Choroid plexus epithelial cell (primary cell): Measurements from ENCODE around the gene INAFM2.
A peak's percentile ranks its signal among the peaks of the same experiment; 100 is the strongest.

ENCODE experiments used
- DNase-seq: peaks from one replicate; pipeline ENCODE4 v3.0.0-alpha.2; 2010; ENCODE audit warnings: low read depth
- H3K4me3 ChIP-seq: 2 replicates; pipeline ENCODE4 v1.5.1; 2011; ENCODE audit warnings: low read depth, mild to moderate bottlenecking, control low read depth, low read length, moderate library complexity
- TF ChIP-seq, protein P1 (sequence below): conservative IDR thresholded peaks from 2 replicates; pipeline ENCODE4 v1.5.1; 2011; ENCODE audit warnings: low read depth, mild to moderate bottlenecking, control low read depth, inconsistent platforms, low read length, moderate library complexity

INAFM2 gene

DNA sequence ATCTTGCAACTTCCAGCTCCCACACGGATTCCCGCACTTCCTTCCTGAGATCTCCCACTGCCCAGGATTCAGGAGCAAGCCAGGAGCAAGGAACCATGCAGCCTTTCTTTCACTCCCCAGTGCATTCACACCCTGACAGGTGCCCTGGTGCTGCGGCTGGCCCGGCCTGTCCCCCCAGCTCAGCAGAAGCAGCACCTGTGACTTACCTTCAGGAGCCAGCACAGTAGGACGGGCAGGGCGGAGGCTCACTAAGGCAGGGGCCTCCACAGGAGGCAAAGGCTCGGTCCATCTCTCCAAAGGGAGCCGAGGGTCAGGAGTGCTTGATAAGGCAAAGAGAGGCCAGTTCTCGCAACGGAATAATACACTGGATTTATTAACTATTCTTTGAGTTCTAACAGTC is 45.5 kb upstream of the INAFM2 start:
- no peak for DNase-seq
- TF ChIP-seq, protein P1, sequence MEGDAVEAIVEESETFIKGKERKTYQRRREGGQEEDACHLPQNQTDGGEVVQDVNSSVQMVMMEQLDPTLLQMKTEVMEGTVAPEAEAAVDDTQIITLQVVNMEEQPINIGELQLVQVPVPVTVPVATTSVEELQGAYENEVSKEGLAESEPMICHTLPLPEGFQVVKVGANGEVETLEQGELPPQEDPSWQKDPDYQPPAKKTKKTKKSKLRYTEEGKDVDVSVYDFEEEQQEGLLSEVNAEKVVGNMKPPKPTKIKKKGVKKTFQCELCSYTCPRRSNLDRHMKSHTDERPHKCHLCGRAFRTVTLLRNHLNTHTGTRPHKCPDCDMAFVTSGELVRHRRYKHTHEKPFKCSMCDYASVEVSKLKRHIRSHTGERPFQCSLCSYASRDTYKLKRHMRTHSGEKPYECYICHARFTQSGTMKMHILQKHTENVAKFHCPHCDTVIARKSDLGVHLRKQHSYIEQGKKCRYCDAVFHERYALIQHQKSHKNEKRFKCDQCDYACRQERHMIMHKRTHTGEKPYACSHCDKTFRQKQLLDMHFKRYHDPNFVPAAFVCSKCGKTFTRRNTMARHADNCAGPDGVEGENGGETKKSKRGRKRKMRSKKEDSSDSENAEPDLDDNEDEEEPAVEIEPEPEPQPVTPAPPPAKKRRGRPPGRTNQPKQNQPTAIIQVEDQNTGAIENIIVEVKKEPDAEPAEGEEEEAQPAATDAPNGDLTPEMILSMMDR = no peak
- no peak overlapping the region for H3K4me3 ChIP-seq

DNA sequence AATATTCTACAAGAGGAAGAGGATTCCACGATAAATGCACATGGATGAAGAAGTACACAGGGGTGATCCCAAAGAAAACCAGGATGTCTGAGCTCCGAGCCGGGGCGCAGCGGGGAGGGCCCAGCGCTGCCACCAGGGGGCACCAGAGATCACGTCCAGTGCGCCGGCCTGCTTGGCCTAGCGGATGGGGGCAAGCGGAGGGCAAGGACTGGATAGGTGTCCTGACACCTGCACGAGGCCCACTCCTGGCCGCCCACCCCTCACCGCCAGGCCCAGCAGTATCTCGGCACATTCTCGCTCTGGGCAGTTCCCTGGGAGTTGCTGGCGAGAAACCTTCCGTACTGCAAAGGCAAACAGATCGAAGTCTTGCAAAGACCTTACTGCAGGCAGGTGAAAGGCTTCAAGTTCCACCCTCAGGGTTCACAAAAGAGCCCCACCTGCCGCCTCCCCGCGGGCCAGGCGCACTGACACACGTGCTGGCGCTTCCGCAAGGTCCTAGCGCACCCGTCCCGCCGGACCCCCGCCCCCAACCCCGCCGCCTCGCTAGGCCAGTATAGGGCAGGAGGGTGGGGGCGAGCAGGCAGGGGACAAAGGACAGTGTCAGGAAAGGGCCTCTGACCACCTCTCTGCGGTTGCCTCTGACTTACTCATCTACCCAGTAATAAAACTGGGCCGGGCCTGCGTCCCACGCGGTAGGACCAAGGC is 43.9 kb upstream of the INAFM2 start:
- TF ChIP-seq, protein P1 = peak; percentile 97
- no peak overlapping the region for H3K4me3 ChIP-seq
- DNase-seq = peak; percentile 54

DNA sequence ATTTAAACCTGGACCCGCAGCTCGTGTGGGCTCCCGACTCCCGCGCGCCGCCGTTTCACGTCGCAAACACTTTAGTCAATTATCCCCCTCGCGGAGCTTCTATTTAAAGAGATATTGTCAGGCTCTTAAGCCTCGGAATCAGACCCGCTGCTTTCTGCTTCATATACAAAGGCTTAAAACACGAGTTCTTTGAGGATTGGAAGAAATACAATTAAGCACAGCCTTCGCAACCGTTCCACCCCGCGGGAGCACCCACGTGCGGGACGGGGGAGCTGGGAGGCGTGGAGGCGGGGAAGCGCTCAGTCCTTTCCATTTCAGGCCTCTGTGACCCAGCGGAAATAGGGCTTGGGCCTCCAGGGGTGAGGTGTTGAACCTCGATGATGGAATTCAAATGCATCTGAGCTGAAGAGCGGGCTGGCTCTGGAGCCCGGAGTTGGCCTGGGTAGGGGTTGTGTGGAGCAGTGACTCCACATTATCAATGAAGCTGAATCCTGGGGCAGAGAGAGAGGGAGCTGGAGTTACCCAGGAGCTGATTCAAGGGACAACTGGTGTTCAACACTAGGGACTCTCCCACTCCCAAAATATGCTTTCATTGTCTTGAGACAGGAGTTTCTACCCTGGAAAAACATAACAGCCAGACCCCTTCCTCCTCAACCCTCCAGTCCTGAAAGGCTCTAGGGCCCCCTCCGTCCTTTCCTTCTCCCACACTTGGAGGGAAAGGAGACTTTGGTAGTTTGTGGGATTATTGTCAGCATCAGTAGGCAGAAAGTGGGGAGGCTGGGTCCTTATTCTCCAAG is 43.0 kb upstream of the INAFM2 start:
- DNase-seq = no peak
- H3K4me3 ChIP-seq = no peak overlapping the region
- TF ChIP-seq, protein P1 = no peak

DNA sequence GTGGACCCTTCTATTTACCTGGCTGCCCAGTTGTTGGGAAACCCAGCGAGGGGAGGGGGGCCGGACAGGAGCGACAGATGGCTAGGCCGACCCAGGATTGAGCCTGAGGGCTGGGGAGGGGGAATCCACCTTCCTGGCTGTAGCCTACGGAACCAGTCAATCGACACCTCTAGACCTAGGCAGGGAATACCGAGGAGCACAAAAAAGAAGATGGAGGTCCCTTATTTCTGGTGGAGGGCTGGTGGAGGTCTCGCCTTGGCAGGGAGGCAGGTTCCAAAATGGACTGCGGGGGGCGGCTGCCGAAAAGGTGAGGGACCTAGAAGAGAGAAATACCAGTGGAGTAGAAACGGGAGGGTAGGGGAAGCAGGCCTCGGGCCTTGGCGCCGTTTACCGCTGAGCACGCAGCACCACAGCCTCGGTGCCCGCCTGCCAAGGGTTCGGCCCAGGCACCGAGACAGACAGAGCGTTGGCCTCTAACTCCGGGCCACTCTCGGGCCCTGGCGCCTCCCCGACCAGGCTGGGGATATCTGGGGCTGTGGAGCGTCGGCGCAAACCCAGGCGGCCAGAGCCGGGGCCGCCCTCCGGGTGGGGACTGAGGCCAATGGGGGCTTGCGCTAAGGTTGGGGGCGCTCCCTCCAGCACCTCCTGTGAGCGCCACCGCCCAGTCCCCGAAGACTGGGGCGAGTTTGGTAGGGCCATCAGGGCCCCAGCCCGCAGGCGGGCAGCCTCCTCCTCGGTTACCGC is 42.3 kb upstream of the INAFM2 start:
- H3K4me3 ChIP-seq = no peak overlapping the region
- TF ChIP-seq, protein P1 = no peak
- no peak for DNase-seq

DNA sequence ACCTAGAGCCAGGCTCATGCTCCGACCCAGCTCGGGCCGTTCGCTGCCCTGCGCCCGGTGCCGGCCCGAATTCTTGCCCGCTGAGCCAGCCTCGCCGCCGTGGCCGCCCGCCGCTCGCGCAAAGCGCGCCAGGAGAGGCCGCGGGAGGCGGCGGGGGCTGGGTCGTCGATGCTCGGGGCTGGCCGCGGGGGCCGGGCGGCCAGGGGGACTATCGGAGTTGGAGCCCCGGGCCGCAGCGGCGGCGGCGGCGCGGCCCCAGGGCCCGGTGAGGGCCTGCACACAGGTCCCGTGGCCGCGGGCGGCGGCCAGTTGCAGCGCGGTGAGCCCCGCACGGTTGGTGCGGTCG is 41.7 kb upstream of the INAFM2 start:
- TF ChIP-seq, protein P1 = no peak
- no peak overlapping the region for H3K4me3 ChIP-seq
- no peak for DNase-seq

DNA sequence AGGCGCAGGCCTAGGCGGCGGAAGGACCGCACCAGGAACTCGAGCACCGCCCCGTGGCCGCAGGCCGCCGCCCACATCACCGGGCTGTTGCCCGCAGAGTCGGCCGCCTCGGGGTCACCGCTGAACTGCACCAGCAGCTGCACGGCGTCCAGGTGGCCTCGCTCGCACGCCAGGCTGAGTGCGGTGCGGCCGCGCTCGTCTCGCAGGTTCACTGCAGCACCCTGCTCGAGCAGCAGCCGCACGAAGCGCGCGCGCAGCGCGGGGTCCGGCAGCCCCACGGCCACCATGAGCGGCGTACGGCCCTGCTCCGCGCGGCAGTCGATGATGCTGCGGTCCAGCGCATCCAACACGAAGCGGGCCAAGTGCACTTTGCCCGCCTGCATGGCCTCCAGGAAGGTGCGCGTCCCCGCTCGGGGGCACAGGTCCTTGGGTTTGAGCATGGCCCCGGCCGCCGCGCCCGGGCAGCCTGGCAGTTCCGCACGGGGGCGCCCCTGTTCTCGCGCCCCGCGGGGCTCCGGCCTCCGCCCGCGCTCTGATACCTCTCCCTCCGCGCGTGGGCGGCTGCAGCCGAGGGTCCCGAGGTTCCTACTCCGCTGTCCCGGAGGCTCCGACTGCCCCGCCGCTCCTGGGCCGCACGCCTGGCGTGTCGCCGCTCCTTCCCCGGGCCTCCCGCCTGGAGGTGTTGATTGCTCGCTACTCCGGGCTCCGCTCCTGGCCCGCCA is 41.2 kb upstream of the INAFM2 start:
- DNase-seq = no peak
- H3K4me3 ChIP-seq = peak overlapping the region; percentile 38
- TF ChIP-seq, protein P1 = peak; percentile 5
